ENCODE measurements around the gene ZNRF2. TPM values are rescaled to one million over a fixed set of nuclear protein-coding genes. Genes with fewer than 3 reads are reported as not detected.

The ZNRF2 gene
- total RNA-seq, 4 donors from 2014 or later = 27.2 to 43.6 (median 36.5) TPM

DNA sequence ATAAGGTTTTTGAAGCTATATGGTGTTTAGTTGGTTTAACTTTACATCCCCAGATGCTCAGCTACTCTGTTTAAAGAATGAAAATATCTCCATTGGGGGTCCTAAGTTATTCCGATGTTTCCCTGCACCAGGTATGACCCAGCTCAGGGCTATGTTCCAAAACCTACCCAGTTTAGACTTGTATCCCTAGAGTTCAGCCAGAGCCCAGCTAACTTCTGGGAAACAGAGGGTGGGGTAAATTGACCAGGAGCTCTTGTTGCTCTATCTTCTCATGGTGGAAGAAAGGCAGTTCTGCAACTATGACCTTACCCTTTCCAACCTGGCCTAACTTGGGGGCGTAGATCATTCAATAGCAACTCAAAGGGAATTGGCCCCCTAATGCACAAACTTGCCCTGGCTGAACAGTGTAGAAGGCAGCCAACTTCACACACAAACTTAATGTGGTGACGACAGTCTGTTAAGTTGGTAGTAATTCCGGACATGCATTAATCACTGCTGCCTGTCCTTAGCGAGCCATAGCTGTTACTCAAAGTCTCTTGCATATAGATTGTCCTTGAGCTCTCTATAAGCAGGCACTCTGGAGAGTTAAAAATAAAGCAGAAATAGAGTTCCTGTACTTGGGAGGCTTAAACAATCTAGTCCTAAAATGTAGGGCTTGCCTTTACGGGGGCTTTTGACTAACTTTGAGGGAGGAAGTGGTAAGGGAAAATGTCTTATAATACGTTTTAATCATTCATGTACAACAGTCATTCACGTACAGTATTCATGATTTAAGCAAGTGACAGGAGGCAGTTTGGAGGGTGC is 5.3 kb upstream of the ZNRF2 start:
- no peaks in the 10 kb centered on the region for H3K9me3 ChIP-seq
- H3K27me3 ChIP-seq = no peaks in the 10 kb centered on the region
- DNase-seq = no peak
- peaks cover 0 to 14% (median 3%) of the 10 kb centered on the region in 4 donors for H3K4me1 ChIP-seq
- no peaks in the 10 kb centered on the region for H3K36me3 ChIP-seq
- no peak overlapping the region for H3K27ac ChIP-seq
- TF ChIP-seq, protein P1, sequence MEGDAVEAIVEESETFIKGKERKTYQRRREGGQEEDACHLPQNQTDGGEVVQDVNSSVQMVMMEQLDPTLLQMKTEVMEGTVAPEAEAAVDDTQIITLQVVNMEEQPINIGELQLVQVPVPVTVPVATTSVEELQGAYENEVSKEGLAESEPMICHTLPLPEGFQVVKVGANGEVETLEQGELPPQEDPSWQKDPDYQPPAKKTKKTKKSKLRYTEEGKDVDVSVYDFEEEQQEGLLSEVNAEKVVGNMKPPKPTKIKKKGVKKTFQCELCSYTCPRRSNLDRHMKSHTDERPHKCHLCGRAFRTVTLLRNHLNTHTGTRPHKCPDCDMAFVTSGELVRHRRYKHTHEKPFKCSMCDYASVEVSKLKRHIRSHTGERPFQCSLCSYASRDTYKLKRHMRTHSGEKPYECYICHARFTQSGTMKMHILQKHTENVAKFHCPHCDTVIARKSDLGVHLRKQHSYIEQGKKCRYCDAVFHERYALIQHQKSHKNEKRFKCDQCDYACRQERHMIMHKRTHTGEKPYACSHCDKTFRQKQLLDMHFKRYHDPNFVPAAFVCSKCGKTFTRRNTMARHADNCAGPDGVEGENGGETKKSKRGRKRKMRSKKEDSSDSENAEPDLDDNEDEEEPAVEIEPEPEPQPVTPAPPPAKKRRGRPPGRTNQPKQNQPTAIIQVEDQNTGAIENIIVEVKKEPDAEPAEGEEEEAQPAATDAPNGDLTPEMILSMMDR (IDR thresholded peaks at IDR 0.05) = no peak
- TF ChIP-seq POLR2A (IDR thresholded peaks at IDR 0.05) = no peak
- no peak overlapping the region for H3K4me3 ChIP-seq

GRCh38 chr7:30279653-30279904 is 4.8 kb upstream of the ZNRF2 start:
- H3K4me1 ChIP-seq = peaks cover 0 to 14% (median 3%) of the 10 kb centered on the region in 4 donors
- no peaks in the 10 kb centered on the region for H3K27me3 ChIP-seq
- no peak overlapping the region for H3K27ac ChIP-seq
- H3K9me3 ChIP-seq = no peaks in the 10 kb centered on the region
- H3K4me3 ChIP-seq = no peak overlapping the region
- TF ChIP-seq, protein P1 (IDR thresholded peaks at IDR 0.05) = no peak
- TF ChIP-seq POLR2A (IDR thresholded peaks at IDR 0.05) = no peak
- no peak for DNase-seq
- H3K36me3 ChIP-seq = no peaks in the 10 kb centered on the region

DNA sequence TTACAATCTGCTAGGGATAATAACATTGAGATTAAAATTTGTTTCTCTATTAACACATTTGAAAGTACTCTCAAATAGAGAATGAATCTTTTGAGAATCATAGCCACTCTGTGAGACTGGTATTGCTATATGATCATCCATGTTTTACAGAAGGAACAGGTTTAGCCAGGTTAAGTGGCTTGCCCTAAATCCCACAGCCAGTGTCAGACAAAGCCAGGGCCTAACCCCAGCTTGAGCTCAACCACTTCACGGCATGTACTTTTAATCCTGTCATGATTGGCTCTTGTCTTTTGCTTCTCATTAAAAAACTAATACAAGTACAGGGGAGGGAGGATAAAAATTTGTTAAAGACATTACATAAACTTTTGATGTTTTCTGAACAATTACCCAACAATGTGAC is 3.8 kb upstream of the ZNRF2 start:
- Histone ChIP-seq H3K27ac (no peak overlapping the region), H3K4me1 (peaks cover 0 to 14% (median 3%) of the 10 kb centered on the region in 4 donors), H3K36me3 (no peaks in the 10 kb centered on the region), H3K9me3 (no peaks in the 10 kb centered on the region), H3K4me3 (no peak overlapping the region), H3K27me3 (no peaks in the 10 kb centered on the region)
- TF ChIP-seq, protein P1 (IDR thresholded peaks at IDR 0.05) = no peak
- no peak for TF ChIP-seq POLR2A (IDR thresholded peaks at IDR 0.05)
- DNase-seq = no peak

GRCh38 chr7:30281263-30281662 is 3.1 kb upstream of the ZNRF2 start:
- Histone ChIP-seq H3K4me1 (peaks cover 0 to 14% (median 3%) of the 10 kb centered on the region in 4 donors), H3K36me3 (no peaks in the 10 kb centered on the region), H3K4me3 (no peak overlapping the region), H3K27ac (no peak overlapping the region), H3K9me3 (no peaks in the 10 kb centered on the region), H3K27me3 (no peaks in the 10 kb centered on the region)
- no peak for DNase-seq
- no peak for TF ChIP-seq POLR2A (IDR thresholded peaks at IDR 0.05)
- TF ChIP-seq, protein P1 (IDR thresholded peaks at IDR 0.05) = no peak

DNA sequence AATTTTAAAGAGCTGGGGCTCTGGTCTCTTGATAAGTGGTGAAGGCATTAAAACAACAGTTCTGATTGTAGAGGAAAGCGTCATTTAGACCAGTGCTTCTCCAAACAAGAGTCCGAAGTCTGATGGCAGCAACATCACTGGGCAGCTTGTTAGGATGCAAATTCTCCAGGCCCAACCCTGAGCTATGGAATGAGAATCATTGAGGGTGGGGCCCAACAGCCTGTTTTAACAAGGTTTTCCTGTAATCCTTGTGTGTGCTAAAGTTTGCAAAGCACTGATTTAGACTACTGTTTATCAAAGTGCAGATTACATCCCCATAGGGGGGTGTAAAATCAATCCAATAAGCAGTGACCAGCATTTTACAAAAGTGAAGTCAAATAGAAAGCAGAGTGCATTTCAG is 2.6 kb upstream of the ZNRF2 start:
- Histone ChIP-seq H3K4me3 (no peak overlapping the region), H3K36me3 (no peaks in the 10 kb centered on the region), H3K4me1 (peaks cover 0 to 17% (median 3%) of the 10 kb centered on the region in 4 donors), H3K27me3 (no peaks in the 10 kb centered on the region), H3K27ac (peak overlapping the region in 3 of 4 donors; percentile 11 to 42 (median 36)), H3K9me3 (no peaks in the 10 kb centered on the region)
- TF ChIP-seq POLR2A (IDR thresholded peaks at IDR 0.05) = no peak
- TF ChIP-seq, protein P1 (IDR thresholded peaks at IDR 0.05) = no peak
- peak in 1 of 3 donors; percentile 55 for DNase-seq
